Fibroblast of lung (primary cell): ENCODE results near the gene BGLAP. TPM values are rescaled to one million over a fixed set of nuclear protein-coding genes. Genes with fewer than 3 reads are reported as not detected.
A peak's percentile ranks its signal among the peaks of the same experiment; 100 is the strongest.

Experiments
- DNase-seq, 2 donors: peaks; one replicate each; pipeline versions ENCODE4 v3.0.0 to v3.0.0-alpha.2; 2010; ENCODE audit warnings: low read depth in 2 of 2
- H2AFZ ChIP-seq: 2 replicates; pipeline ENCODE4 v1.5.1; 2012; ENCODE audit warnings: low read length, control low read depth, inconsistent platforms
- H3K27ac ChIP-seq: 2 replicates; pipeline ENCODE4 v1.5.1; 2011; ENCODE audit warnings: low read length, control low read depth; ENCODE audit not compliant: insufficient read depth
- H3K27me3 ChIP-seq: 2 replicates; pipeline ENCODE4 v1.5.1; 2011; ENCODE audit warnings: mild to moderate bottlenecking, low read length; ENCODE audit not compliant: control insufficient read depth, insufficient read depth
- H3K36me3 ChIP-seq: 2 replicates; pipeline ENCODE4 v1.5.1; 2011; ENCODE audit warnings: low read length; ENCODE audit not compliant: control insufficient read depth, insufficient read depth
- H3K4me1 ChIP-seq: 2 replicates; pipeline ENCODE4 v1.5.1; 2011; ENCODE audit warnings: low read length; ENCODE audit not compliant: control insufficient read depth, insufficient read depth; ENCODE audit errors: extremely low read depth
- H3K4me2 ChIP-seq: 2 replicates; pipeline ENCODE4 v1.5.1; 2011; ENCODE audit warnings: low read length, control low read depth; ENCODE audit not compliant: insufficient read depth; ENCODE audit errors: extremely low read depth
- H3K4me3 ChIP-seq, 4 experiments: fragments of 200-600 bp in 1 of 4; sonication (generic) in 1 of 4; replicated peaks in 1 of 4; 2 replicates each; pipeline ENCODE4 v1.5.1; 2011 to 2016; ENCODE audit warnings: low read length in 4 of 4, low read depth in 3 of 4, mild to moderate bottlenecking in 3 of 4, control low read depth in 2 of 4, inconsistent platforms in 1 of 4, mixed read lengths in 1 of 4; ENCODE audit not compliant: insufficient read depth in 1 of 4; ENCODE audit errors: control extremely low read depth in 1 of 4
- H3K79me2 ChIP-seq: 2 replicates; pipeline ENCODE4 v1.5.1; 2012; ENCODE audit warnings: mild to moderate bottlenecking, low read length, inconsistent platforms; ENCODE audit not compliant: control insufficient read depth, insufficient read depth
- H3K9ac ChIP-seq: 2 replicates; pipeline ENCODE4 v1.5.1; 2011; ENCODE audit warnings: mild to moderate bottlenecking, low read length, control low read depth; ENCODE audit not compliant: insufficient read depth
- H3K9me3 ChIP-seq: 2 replicates; pipeline ENCODE4 v1.5.1; 2012; ENCODE audit warnings: low read depth, low read length; ENCODE audit not compliant: control insufficient read depth, insufficient read depth
- H4K20me1 ChIP-seq: 2 replicates; pipeline ENCODE4 v1.5.1; 2011; ENCODE audit warnings: low read length; ENCODE audit not compliant: control insufficient read depth, insufficient read depth; ENCODE audit errors: extremely low read depth
- EZH2 ChIP-seq: IDR thresholded peaks from 2 replicates; pipeline ENCODE4 v1.5.1; 2012; ENCODE audit warnings: low read length, control low read depth, mild to moderate bottlenecking; ENCODE audit errors: missing control alignments
- polyA plus RNA-seq, 2 donors: library from polyadenylated mRNA; depleted of rRNA in 1 of 2; stranded (reverse) in 1 of 2; unstranded in 1 of 2; fragments of >200 nt; gene quantifications; 2 replicates each; pipeline ENCODE4 v1.2.1, GENCODE V29; 2011 to 2012; ENCODE audit warnings: missing spikeins in 1 of 2
- total RNA-seq: library from RNA; depleted of rRNA; stranded (reverse); fragments of >200 nt; gene quantifications from 2 replicates; pipeline ENCODE4 v1.2.1, GENCODE V29; 2014
- TF ChIP-seq, protein P1 (sequence below), 2 donors: IDR thresholded peaks in 1 of 2; conservative IDR thresholded peaks in 1 of 2; 1 replicate in 1 of 2; 2 replicates in 1 of 2; pipeline ENCODE4 v1.5.1; 2011 to 2012; ENCODE audit warnings: low read length in 2 of 2, control low read depth in 1 of 2, inconsistent platforms in 1 of 2, low read depth in 1 of 2, mild to moderate bottlenecking in 1 of 2

The BGLAP gene
- total and polyA plus RNA-seq, 2 donors (not counting 1 experiment from before 2014, with no cell fraction given) = 0.34 to 0.50 TPM

DNA sequence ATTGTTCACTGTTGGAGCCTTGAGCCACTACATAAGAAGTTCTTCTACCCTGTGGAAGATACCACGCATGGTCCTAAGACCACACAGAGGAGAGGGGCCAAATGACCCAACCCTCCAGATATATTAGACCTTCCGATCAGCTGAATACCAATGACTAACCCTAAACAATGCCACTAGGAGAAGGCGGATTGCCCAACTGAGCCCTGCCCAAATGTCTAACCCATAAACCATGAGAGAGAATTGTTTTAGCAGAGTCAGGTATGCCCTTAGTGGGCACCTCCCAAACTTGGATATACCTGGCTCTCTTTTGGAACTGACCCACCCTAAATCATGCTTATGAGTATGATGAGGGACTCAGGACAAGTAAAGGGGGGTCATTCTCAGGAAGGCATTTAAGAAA, 28.3 kb downstream of the BGLAP start:
- peaks cover 28% of the 10 kb centered on the region for H3K36me3 ChIP-seq
- no peak overlapping the region for H3K9ac ChIP-seq
- no peaks in the 10 kb centered on the region for H3K79me2 ChIP-seq
- DNase-seq = no peak
- TF ChIP-seq, protein P1, sequence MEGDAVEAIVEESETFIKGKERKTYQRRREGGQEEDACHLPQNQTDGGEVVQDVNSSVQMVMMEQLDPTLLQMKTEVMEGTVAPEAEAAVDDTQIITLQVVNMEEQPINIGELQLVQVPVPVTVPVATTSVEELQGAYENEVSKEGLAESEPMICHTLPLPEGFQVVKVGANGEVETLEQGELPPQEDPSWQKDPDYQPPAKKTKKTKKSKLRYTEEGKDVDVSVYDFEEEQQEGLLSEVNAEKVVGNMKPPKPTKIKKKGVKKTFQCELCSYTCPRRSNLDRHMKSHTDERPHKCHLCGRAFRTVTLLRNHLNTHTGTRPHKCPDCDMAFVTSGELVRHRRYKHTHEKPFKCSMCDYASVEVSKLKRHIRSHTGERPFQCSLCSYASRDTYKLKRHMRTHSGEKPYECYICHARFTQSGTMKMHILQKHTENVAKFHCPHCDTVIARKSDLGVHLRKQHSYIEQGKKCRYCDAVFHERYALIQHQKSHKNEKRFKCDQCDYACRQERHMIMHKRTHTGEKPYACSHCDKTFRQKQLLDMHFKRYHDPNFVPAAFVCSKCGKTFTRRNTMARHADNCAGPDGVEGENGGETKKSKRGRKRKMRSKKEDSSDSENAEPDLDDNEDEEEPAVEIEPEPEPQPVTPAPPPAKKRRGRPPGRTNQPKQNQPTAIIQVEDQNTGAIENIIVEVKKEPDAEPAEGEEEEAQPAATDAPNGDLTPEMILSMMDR (conservative IDR thresholded peaks at IDR 0.05 in 1 of 2, IDR thresholded peaks at IDR 0.05 in 1 of 2; ENCODE audit: low read depth in 1 of 2, low read length in 2 of 2) = no peak
- TF ChIP-seq EZH2 = no peak
- no peaks in the 10 kb centered on the region for H4K20me1 ChIP-seq
- no peaks in the 10 kb centered on the region for H3K4me1 ChIP-seq
- H3K27ac ChIP-seq = no peak overlapping the region
- H3K4me3 ChIP-seq = no peak overlapping the region
- no peak overlapping the region for H2AFZ ChIP-seq
- no peaks in the 10 kb centered on the region for H3K9me3 ChIP-seq
- no peak overlapping the region for H3K4me2 ChIP-seq
- no peaks in the 10 kb centered on the region for H3K27me3 ChIP-seq

DNA sequence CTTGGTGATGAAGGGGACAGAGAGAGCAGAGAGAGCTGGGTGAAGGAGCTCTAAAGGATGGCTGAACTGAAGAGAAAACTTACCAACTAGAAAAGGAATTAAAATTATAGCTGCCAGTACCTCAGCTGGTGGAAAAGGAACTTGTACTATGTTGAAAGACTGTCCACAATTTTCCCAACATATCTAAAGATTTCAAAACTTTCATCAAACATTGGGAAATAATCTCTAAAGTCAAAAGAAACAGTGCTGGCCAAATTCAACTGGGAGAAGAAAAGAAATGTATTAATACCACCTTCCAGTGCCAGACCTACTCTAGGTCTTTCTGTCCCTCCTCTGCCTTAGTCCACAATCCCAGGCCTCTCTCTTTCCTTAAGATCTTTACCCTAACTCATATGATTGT, 34.5 kb downstream of the BGLAP start:
- Histone ChIP-seq H4K20me1 (peaks cover 2% of the 10 kb centered on the region), H3K27ac (no peak overlapping the region), H3K79me2 (peaks cover 31% of the 10 kb centered on the region), H3K27me3 (no peaks in the 10 kb centered on the region), H3K9me3 (no peaks in the 10 kb centered on the region), H3K36me3 (peaks cover 11% of the 10 kb centered on the region), H2AFZ (no peak overlapping the region), H3K4me3 (no peak overlapping the region), H3K9ac (no peak overlapping the region), H3K4me2 (no peak overlapping the region), H3K4me1 (peaks cover 5% of the 10 kb centered on the region)
- peak in 1 of 2 donors; percentile 61 for DNase-seq
- TF ChIP-seq EZH2 = no peak
- TF ChIP-seq, protein P1 (conservative IDR thresholded peaks at IDR 0.05 in 1 of 2, IDR thresholded peaks at IDR 0.05 in 1 of 2; ENCODE audit: low read depth in 1 of 2, low read length in 2 of 2) = no peak

DNA sequence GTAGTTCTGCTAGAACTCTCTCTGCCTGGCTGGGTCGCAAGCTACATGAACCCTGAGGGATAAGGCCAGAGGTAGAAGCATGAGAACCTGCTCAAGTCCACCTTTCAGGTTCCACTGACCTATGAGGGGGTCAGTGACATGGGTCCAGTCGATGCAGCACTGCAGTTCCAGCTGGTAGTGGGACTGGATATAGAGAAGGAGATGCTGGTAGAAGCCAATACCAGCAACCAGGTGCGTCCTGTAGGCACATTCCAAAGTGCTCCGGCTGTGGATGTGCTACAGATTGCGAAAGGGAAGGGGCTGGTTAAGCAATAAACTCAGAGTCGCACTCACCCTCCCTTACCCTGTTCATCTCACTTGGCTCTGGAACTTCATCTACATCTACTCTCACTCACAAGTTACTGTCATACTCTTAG, 35.0 kb downstream of the BGLAP start:
- H3K9ac ChIP-seq = no peak overlapping the region
- no peak overlapping the region for H2AFZ ChIP-seq
- TF ChIP-seq, protein P1 (conservative IDR thresholded peaks at IDR 0.05 in 1 of 2, IDR thresholded peaks at IDR 0.05 in 1 of 2; ENCODE audit: low read depth in 1 of 2, low read length in 2 of 2) = no peak
- TF ChIP-seq EZH2 = no peak
- H3K36me3 ChIP-seq = peaks cover 11% of the 10 kb centered on the region
- no peak for DNase-seq
- peaks cover 35% of the 10 kb centered on the region for H3K79me2 ChIP-seq
- no peak overlapping the region for H3K4me2 ChIP-seq
- H3K9me3 ChIP-seq = no peaks in the 10 kb centered on the region
- peaks cover 5% of the 10 kb centered on the region for H3K4me1 ChIP-seq
- H3K4me3 ChIP-seq = no peak overlapping the region
- H3K27me3 ChIP-seq = no peaks in the 10 kb centered on the region
- H4K20me1 ChIP-seq = peaks cover 2% of the 10 kb centered on the region
- no peak overlapping the region for H3K27ac ChIP-seq
